HG02885 (cell line): ENCODE results near the gene NR2F1-AS1.
A peak's percentile ranks its signal among the peaks of the same experiment; 100 is the strongest.

Experiments used
- ATAC-seq: cut with Tn5 transposase; IDR thresholded peaks from one replicate; pipeline ENCODE4 v1.9.1; 2021; ENCODE audit warnings: mild to moderate bottlenecking; ENCODE audit not compliant: unreplicated experiment, poor library complexity

Gene NR2F1-AS1

DNA sequence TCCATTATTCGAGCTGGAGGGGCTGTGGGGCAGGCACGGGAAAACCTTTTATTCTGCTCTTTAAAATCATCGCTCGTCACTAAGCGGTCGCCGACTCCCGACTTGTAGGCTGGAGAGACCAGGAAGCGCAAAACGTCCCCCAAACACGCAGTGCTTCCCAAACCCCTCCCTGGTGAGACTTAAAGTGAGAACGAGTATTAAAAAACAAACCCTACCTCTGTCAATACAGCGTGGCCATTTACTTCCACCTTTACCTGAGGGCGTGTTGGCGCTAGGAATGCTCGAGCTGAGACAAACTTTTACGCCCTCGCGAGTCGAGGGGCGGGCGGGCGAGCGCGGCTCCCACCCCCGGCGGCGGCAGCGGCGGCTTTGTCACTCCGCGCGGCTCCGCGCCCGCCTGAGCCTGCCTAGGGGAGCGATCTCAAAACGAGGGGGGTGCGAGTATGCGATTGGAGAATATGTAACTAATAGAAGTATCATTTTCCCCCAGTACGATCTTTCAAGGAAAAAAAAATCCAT lies at the start of gene NR2F1-AS1:
Gene NR2F1-AS1, minus strand, starts transcription at position 293 of the 519 bp plus-strand sequence.
- peak; percentile 28 for ATAC-seq

DNA sequence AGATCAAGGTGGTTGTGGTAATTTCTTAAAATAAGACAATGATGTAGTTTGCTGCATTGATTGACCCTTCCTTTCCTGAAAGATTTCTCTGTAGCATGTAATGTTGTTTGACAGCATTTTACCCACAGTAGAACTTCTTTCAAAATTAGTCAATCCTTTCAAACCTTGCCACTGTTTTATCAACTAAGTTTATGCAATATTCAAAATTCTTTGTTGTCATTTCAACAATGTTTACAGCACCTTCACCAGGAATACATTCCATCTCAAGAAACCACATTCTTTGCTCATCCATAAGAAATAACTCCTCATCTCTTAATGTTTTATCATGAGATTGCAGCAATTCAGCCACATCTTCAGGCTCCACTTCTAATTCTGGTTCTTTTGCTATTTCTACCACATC lies 45.8 kb upstream of the NR2F1-AS1 start:
- ATAC-seq: no peak

DNA sequence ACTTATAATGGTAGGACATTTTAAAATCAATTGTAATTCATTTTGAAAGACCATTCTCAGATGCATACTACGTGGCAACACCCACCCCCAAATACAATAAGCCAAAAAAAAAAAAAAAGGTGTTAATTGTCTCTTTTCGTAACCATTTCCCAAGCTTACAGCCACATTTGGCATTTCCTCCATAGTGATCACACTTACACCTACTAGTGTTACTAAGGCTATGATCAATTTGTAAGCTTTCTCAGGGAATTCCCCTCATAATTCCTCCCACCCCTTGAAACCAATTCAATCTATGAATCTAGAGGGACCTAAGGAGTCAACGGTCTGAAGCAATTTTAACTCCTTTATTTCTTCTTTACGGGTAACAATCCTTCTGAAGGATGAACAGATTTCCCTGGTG lies 42.1 kb upstream of the NR2F1-AS1 start:
- no peak for ATAC-seq

DNA sequence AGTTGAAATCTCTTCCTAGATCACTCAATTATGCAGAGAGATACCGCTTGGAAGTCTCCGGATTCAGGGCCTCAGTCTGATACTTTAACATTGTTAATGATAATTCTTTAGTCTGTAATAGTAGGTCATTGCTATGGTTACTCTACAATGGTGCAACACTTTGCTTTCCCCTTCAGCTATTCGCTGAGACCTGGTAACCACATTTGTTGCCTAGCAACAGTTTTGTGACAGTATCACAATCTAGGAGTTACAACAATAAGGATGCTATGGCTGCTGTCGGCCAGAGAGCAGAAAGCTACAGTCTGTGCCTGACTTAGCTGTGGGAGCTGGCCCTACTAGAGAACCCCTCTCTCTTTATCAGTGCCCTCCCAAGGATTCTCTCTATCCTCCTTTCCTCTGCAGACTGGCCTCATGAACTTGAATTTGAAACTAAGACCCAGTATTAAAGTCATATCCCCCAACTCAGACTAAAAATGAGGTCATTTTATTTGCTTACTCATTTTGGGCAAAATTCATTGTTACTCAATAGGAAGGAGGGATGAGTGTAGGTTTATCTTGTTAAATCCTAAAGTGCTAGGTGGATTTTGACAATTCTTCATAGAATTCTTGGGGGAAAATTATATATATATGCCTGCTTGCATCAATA lies 41.3 kb upstream of the NR2F1-AS1 start:
- no peak for ATAC-seq

DNA sequence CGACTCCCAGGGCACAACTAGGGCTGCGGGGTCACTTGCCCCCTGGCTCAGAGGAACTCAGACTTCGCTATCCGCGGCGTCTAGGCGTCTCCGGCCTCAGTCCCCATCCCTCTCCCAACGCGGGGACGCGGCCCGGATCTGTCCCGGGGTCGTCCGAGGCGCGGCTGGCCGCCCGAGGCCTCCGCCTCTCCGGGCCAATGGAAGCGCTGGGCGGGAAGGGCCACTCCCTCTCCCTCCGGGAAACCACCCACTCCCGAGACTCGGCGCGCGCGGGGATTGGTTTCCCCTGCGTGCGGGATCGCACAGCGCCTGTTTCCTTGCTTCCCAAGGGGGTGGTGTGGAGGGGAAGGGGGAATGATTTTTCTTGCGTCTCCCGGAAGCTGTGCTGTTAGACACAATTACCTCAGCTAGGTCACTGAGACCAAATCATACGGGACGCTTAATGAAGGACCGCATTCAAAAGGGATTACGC lies 40.3 kb upstream of the NR2F1-AS1 start:
- no peak for ATAC-seq

DNA sequence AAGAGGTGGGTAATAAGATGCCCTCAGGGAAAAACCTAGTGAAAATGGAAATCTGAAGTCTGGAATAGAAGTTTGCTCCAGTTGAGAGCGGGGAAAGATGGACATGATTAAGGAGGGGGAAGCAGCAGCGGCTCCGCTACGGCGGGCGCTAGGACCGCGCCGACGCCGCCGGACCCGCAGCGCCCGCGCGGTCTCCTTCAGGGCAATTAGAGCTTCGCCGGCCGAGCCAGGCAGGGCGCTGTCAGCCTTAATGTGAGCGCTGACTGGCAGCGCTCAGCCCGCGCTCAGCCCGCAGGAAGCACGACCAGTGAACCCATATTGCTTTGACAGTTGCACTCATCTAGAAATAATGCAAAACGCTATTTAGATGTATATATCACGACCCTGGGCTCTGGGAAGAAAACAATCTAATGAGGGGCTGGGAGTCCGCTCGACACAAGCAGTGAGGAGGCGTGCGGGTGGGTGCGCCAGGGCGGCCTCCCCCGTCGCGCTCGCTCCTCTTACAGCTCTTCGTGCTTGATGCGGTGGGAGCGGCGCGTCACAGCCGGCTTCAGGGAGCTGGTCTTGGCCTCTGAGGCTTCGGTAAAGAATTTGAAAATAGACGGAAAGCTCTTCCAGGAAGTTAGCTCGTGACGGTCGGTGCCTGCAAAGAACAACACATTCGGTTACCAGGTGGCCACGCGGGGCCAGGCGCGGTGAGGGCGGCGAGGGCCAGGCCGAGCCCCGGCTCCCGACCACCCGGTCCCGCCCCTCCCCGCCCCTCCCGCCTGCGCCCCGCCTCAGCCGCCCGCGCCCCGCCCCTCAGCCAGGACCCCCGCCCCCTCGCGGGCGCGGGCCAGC lies 39.7 kb upstream of the NR2F1-AS1 start:
- ATAC-seq: peak; percentile 97

DNA sequence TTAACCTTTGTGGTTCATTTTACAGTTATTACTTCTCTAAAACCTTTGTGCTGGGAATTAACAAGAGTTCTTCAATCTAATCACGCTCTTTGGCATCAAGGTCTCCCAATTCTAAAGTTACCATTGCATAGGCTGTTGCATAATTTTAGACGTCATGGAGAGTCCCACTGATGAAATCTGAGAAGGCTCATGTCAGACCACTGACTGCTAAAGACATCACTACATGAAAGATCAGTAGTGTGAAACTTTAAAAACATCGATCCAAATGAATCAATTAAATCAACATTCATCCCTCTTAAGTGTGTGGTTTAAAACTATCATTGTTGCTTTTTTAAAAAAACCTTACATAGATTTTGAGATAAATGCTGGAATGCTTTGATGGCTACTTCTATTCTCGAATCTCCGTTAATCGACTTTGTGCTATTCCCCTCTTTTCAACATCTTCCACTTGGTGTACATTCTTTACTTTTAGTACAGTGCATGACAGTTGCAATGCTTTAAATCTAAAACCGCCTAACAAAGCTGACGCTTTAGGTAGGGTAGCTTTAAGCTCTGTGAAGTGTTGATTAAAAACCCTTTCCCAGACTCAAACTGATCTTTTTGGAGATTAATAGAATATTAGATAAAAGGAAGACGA lies 35.6 kb upstream of the NR2F1-AS1 start:
- no peak for ATAC-seq

DNA sequence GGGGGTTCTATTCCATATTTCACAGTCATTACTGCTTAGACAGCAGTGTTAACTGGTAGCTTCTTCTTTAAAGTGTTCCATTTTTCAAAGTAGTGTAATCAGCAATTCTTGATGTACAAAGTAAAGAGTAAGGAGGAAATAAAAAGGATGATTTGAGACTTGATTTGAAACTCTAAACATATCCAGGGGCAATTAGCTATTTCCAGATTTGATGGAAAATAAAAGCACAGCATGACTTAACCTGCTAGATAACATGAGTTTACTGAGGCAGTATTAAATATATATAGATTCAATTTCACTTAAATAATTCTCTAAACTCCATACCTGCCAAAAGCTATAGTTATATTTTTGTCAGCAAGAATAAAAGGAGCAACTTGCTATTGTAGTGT lies 31.8 kb upstream of the NR2F1-AS1 start:
- ATAC-seq: no peak

DNA sequence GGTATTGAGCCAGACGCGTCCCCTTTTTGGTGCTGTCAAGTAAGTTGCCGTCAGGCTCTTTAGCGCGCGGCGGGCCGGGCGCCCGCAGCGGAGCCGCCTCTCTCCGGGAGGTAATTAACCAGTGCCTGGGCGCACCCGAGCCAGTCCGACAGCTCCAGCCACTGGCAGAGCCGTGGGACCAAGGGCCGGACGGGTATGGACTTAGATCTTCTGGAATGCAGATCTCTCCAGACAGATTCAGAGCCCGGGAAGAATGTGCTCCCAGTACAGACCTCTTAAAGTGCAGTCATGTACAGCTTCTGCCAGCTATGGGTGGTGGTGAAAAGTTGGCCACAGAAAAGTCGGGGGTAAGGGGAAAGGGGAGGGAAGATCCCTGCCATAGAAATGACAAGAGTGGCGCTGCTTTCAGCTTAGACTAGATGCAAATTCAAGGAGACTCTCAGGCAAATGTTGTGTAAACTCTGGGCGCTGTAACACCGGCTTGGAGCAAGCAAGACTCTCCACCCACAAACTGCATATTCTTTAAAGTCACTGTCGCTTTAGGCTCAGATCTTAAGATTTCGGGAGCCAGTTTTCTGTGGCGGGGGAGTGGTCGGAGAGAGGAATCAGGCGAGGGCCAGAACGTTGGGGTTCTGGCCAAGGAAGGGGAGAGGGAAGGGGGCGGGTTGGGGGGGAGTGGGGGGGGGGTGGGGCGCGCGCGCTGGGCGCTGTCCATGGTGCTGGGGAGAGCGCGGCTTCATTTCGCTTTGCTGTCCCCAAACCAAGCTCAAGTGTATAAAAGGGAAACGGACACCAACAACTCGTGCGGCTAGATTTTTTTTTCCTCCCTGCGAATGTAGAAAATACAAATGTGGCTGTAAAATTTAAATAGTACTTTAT lies 31.2 kb upstream of the NR2F1-AS1 start:
- ATAC-seq: no peak

DNA sequence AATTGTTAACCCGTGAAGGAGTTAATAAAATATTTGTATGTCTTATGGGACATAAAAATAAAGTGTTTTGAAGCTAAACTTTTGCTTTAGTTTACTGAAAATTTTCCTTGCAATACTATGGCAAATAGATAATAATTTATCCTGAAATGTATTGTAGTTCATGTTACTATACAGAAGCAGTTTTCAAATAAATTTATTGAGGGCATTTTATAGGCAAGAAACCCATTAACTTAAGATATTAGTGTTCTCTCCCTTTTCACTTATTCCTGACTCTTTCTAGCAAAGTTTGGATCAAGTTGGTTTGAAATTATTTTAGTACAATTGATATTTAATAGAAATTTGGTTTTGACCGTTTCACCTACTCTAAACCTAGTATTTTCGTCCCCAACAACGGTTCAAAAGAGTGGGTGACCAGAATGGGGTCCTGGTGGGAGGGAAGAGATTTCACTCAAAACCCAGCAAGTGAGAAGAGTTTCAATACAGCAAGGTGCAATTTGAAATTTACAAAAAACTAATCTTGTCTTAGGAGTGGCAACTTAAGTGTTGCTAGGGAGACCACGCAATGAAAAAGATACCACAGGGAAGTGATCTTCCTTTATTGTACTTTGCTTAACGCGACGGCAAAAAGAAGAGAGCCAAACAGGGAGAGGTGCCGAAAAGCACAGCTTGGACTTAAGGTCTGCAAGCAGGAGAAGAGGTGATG lies 30.4 kb upstream of the NR2F1-AS1 start:
- ATAC-seq: no peak

DNA sequence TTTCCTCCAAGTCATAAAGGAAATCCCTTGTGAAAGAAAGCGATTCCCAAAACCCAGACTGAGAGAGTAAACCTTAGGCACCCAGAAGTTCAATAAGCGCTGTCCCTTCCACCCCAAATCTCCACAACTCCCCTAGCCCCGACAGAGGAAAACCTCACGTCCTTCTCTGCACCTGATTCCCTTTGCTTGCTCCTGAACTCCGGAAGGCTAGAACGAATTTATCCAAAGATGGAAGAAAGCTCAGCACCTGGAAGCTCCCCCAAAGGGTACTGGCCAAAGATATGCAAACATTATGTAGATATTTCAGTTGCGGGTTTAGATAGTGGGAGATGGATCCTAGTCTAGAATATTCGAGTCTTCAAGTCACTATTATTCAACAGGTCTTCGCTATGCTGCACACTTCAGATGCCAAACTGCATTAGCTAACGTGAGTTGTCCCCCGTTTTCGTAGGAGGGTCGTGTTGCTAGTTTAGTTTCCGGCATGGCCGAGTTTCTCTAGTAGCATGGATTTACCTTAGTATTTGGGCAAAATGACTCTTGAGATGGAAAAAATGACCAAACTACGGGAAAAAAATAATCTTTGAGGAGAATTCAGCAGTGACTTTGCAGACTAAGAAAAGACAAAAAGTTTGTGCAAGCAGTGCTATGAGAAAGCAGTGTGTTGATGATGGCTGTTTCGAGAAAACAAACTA lies 29.7 kb upstream of the NR2F1-AS1 start:
- no peak for ATAC-seq

DNA sequence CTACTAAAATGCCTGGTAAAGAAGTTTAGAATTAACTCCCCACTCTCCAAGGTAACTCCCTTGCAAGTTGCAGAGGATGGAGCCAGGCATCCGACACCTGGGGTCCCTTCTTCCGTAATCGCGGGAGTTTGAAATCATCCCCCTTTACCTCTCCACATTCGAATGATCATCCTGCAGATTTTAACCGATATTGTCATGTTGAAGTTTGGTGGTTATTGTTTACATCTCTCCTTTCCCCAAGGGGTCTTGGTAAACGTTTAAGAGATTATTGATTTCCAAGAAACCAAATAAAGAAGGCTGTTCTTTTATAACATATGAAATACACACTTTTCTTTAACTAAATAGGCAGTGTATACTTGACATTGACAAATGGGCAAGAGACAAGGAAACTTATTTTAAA lies 28.7 kb upstream of the NR2F1-AS1 start:
- no peak for ATAC-seq

DNA sequence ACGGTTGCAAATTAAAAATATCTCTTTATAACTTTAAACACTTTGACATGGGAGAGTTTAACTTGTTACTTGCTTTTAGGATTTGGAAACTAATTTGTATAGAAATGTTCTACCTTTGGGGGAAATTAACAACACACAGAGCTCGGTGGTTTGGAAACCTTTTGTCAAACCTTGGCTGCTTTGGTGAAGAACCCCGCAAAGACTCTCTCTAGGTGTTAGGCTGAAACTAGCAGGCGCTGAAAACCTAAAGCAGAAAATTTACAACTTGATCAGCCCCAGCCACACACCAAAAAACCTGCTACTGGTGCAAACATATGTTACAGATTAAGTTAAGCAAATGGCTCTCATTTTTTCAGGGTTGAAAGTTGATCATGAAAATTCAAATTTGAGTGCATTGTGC lies 27.8 kb upstream of the NR2F1-AS1 start:
- ATAC-seq: no peak

DNA sequence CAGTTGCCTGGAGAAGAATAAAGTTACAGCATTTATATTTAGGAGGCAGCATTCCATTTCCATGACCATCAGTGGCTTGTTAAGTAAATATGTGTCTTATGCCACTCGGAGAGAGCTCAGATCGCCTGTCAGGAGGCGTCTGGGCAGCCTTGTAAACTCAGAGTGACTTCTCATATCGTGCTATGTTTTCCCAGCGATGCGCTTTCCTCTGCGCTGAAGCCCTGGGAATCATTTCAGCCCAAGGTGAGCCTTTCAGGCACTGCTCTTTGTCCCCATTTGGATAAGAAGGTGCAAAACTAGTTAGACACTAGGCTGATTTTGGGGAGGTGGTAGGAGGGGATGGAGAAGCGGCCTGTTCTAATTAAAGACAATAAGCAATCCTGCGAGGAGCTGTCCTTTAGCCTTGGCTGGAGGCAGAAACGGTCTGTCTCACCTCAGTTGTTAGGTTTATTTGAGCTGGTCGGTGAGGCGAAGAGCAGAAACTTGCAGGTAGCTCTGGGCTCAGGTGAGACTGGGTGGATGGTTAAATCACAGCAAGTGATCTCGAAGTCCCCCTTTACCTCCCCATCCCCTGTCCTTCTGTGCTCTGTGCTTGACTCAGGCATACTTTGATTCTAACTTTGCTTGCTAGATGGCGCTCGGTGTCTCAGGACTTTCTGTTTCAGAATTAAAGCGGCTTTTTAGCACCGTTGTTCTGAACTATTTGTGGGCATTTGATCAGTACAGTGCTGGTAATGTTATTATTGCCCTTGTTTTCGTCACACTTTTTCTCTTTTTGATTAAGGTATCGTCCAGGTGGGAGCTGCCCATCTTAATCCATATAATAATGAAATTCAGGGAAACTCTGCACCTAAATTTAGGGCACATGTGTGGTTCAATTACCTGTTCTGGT lies 26.6 kb upstream of the NR2F1-AS1 start:
- ATAC-seq: peak; percentile 91

DNA sequence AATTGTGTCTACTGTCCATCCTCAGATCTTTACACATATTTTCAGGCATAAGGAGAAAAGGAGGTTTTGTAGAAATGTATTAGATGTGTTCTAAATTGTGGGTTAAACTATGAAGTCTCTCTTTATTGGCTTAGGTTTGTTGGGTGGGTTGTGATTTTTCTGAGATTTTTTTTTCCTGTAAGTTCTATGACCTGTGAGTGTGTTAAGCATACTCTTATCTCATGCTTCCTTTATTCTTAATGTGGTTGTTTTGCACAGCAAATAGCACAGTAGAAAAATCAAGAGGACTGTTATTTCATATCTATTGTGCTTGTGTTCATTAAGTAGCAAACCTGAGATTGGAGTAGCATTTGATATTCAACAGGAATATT lies 25.3 kb upstream of the NR2F1-AS1 start:
- ATAC-seq: no peak

DNA sequence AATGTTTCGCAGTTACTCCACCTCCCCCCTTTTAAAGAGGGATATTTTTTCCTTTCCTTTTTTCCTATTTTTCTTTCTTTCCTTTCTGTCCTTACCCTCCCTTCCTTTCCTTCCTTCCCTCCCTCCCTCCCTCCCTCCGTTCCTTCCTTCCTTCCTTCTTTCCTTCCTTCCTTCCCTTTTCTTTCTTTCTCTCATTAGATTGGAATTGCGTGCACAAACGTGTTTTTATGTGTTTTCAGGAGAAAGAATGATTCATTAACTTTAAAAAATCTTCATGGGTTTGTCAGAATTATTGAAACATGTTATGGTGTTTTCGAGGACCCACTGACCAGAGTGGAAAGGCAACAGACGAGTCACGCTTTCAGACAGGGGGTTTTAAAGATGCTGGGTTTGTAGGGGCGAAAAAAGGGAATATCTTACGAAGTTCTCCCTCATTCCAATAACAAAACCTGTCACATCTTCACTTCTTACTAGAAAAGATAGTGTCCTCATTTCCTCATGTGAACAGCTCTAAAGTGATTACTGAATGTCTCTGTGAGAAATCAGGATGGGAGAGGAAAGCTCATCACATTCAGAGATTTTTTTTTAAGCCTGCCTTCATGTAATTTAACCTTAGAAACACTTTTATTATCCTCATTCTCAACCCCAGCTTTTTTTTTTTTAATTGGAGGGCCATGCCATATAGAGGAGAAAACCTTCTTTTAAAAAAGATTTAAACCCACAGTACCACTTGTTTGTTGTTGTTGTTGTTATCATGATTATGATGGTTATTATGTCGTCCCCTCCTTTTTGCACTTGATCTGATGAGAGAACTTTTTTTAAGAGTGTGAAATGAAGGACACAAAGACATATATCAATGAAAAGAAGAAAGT lies 23.9 kb upstream of the NR2F1-AS1 start:
- ATAC-seq: no peak
